ENCODE results near the gene MAP4K2. TPM values are rescaled to one million over a fixed set of nuclear protein-coding genes. Genes with fewer than 3 reads are reported as not detected.
A peak's percentile ranks its signal among the peaks of the same experiment; 100 is the strongest.

MAP4K2 gene
- total and polyA plus RNA-seq, 9 of the 15 experiments (the other 6 are each of a cell fraction or from before 2014, with no cell fraction given) = 0.13 to 14.5 (median 7.3) TPM

DNA sequence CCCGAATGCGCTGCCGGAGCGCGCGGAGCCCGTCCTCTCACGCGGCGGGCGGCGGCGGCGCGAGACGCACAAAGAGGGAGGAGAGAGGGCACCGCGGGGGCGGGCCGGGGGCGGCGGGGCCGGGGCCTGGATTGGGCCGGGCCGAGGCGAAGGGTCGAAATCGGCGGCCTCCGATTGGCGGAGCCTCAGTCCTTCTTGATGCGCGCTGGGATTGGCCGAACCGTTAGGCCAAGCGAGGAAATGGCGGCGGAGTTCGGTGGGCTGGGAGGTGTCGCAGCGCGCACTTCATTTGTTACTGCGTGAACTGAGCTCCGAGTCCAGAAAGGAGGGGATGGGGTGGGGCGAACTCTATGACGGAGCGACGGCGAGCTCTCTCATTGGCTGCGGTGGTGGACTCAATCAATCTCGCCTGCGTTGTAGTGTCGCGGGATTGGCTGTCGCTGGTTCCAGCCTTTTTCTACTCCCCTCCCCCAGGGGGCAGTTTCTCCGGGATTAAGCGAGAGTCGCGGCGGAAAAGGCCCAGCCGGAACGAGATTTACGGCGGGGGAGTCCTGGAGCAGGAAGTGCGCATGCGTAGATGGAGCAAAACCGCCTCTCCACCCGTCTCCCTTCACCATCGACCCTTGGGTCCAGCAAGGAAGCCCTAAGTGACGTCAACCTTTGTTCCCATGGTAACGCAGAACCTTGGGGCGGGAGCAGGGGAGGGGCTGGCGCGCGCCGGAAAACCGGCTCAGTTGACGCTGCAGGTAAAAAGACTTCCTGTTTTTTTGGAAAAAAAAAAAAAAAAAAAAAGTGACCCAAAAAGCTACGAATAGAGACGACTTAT lies 24.3 kb downstream of the MAP4K2 start, which contains the start of gene SF1 (continued):
- TF ChIP-seq, protein P1, sequence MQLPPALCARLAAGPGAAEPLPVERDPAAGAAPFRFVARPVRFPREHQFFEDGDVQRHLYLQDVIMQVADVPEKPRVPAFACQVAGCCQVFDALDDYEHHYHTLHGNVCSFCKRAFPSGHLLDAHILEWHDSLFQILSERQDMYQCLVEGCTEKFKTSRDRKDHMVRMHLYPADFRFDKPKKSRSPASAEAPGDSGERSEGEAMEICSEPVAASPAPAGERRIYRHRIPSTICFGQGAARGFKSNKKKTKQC (CRISPR knock-in tag; IDR thresholded peaks at IDR 0.05) = no peak
- TF ChIP-seq NFRKB (IDR thresholded peaks at IDR 0.05; ENCODE audit: low read depth) = peak; percentile 44; the same call in 1 of the 2 replicates
- TF ChIP-seq MAFF (IDR thresholded peaks at IDR 0.05; ENCODE audit: low read length) = peak; percentile 68
- TF ChIP-seq EGR1 (conservative IDR thresholded peaks at IDR 0.05) = peak; percentile 90
- TF ChIP-seq, protein P2, sequence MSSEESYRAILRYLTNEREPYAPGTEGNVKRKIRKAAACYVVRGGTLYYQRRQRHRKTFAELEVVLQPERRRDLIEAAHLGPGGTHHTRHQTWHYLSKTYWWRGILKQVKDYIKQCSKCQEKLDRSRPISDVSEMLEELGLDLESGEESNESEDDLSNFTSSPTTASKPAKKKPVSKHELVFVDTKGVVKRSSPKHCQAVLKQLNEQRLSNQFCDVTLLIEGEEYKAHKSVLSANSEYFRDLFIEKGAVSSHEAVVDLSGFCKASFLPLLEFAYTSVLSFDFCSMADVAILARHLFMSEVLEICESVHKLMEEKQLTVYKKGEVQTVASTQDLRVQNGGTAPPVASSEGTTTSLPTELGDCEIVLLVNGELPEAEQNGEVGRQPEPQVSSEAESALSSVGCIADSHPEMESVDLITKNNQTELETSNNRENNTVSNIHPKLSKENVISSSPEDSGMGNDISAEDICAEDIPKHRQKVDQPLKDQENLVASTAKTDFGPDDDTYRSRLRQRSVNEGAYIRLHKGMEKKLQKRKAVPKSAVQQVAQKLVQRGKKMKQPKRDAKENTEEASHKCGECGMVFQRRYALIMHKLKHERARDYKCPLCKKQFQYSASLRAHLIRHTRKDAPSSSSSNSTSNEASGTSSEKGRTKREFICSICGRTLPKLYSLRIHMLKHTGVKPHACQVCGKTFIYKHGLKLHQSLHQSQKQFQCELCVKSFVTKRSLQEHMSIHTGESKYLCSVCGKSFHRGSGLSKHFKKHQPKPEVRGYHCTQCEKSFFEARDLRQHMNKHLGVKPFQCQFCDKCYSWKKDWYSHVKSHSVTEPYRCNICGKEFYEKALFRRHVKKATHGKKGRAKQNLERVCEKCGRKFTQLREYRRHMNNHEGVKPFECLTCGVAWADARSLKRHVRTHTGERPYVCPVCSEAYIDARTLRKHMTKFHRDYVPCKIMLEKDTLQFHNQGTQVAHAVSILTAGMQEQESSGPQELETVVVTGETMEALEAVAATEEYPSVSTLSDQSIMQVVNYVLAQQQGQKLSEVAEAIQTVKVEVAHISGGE (CRISPR knock-in tag; IDR thresholded peaks at IDR 0.05) = peak in 1 of 3 experiments; percentile 91; a peak in 2 of 6 replicates
- TF ChIP-seq PYGO2 (tag; IDR thresholded peaks at IDR 0.05) = no peak
- TF ChIP-seq HNRNPLL (IDR thresholded peaks at IDR 0.05; ENCODE audit: low read depth, low read length, poor library complexity, severe bottlenecking) = peak; percentile 90
- TF ChIP-seq TBL1XR1 (IDR thresholded peaks at IDR 0.05; ENCODE audit: low read length in 2 of 2) = 0 out of 4 replicates have a peak, but pooled peaks of 1 of the 2 experiments have one; percentile 30
- peak; percentile 100 for TF ChIP-seq BRD9 (IDR thresholded peaks at IDR 0.05; ENCODE audit: low read depth, partially characterized antibody)
- no peak for TF ChIP-seq EZH2 (IDR thresholded peaks at IDR 0.05; ENCODE audit: borderline replicate concordance, low read depth, low read length)
- peak; percentile 71; the same call in 1 of the 2 replicates for TF ChIP-seq MBD2 (IDR thresholded peaks at IDR 0.05; ENCODE audit: borderline replicate concordance, low read depth)
- peak; percentile 100 for TF ChIP-seq RFX1 (IDR thresholded peaks at IDR 0.05)
- peak; percentile 92 for TF ChIP-seq RBFOX2 (IDR thresholded peaks at IDR 0.05; ENCODE audit: low read depth, low read length)

Measured in K562 (cell line).